K562 (cell line): Measurements from ENCODE around the gene AGO3. TPM values are rescaled to one million over a fixed set of nuclear protein-coding genes. Genes with fewer than 3 reads are reported as not detected.
A peak's percentile ranks its signal among the peaks of the same experiment; 100 is the strongest.

ENCODE experiments used
- ARID2 ChIP-seq: fragments of 450-650 bp; IDR thresholded peaks from 2 replicates; pipeline ENCODE4 v1.6.1; 2017; ENCODE audit warnings: antibody characterized with exemption, mild to moderate bottlenecking
- CBFB ChIP-seq: sonication (generic); formaldehyde crosslinking; IDR thresholded peaks from 2 replicates; pipeline ENCODE4 v1.4.0; 2020; ENCODE audit warnings: mild to moderate bottlenecking, missing genetic modification reagents
- GATAD2A ChIP-seq: fragments of 450-650 bp; IDR thresholded peaks from 2 replicates; pipeline ENCODE4 v1.6.1; 2017
- HNRNPLL ChIP-seq: fragments of 200-400 bp; formaldehyde crosslinking; IDR thresholded peaks from 2 replicates; pipeline ENCODE4 v1.6.1; 2017; ENCODE audit warnings: low read length, low read depth, mild to moderate bottlenecking; ENCODE audit not compliant: poor library complexity, severe bottlenecking
- KAT7 ChIP-seq: sonication (generic); formaldehyde crosslinking; IDR thresholded peaks from 2 replicates; pipeline ENCODE4 v1.8.0; 2022; ENCODE audit warnings: missing genetic modification reagents, mild to moderate bottlenecking, borderline replicate concordance
- POLR2H ChIP-seq: IDR thresholded peaks from 2 replicates; pipeline ENCODE4 v1.6.1; 2016; ENCODE audit warnings: missing genetic modification characterization, low read depth, mild to moderate bottlenecking, control low read depth, missing compliant biosample characterization, moderate library complexity
- TBL1XR1 ChIP-seq, 2 experiments: IDR thresholded peaks; 2 replicates each; pipeline ENCODE4 v1.6.1; 2012; ENCODE audit warnings: improper control_type of control experiment in 2 of 2, low read length in 2 of 2, mild to moderate bottlenecking in 1 of 2
- polyA plus RNA-seq, 8 experiments: library from polyadenylated mRNA; depleted of rRNA in 4 of 8; stranded (reverse) in 5 of 8; unstranded in 3 of 8; fragments of >200 nt; fragmentation: Nextera tagmentation in 2 of 8; fragmentation: Illumina TruSeq in 1 of 8; extraction: Ambion mirVana in 2 of 8; extraction: Trizol in 1 of 8; gene quantifications; 2 replicates each; pipeline versions ENCODE4 v1.2.1 to v1.2.3, GENCODE V29; 2011 to 2014; ENCODE audit warnings: inconsistent platforms in 1 of 8, missing spikeins in 1 of 8
- total RNA-seq, 7 experiments: library from RNA; depleted of rRNA in 6 of 7; stranded (reverse); fragments of >200 nt in 6 of 7; fragmentation: Illumina TruSeq in 2 of 7; extraction: Trizol in 2 of 7; gene quantifications; 2 replicates each; pipeline versions ENCODE4 v1.2.1 to v1.2.3, GENCODE V29; 2011 to 2021; ENCODE audit warnings: low replicate concordance in 1 of 7
- TF ChIP-seq, protein P1 (sequence below), 2 experiments: fragments of 450-650 bp; IDR thresholded peaks; 2 replicates each; pipeline ENCODE4 v1.6.1; 2018; ENCODE audit warnings: mild to moderate bottlenecking in 2 of 2, low read depth in 1 of 2; ENCODE audit not compliant: partially characterized antibody in 2 of 2
- TF ChIP-seq, protein P2 (sequence below): fragments of 200-800 bp; sonication (Bioruptor generic); IDR thresholded peaks from 2 replicates; pipeline ENCODE4 v1.6.1; 2017; ENCODE audit warnings: missing genetic modification characterization, missing compliant biosample characterization
- TF ChIP-seq, protein P3 (sequence below): sonication (generic); formaldehyde crosslinking; IDR thresholded peaks from 2 replicates; pipeline ENCODE4 v1.8.1; 2023; ENCODE audit warnings: mild to moderate bottlenecking, missing genetic modification reagents
- TF ChIP-seq, protein P4 (sequence below): IDR thresholded peaks from 2 replicates; pipeline ENCODE4 v1.6.1; 2012; ENCODE audit warnings: low read depth, low read length, improper control_type of control experiment, borderline replicate concordance
- TF ChIP-seq, protein P5 (sequence below), 2 experiments: fragments of 250-450 bp in 1 of 2; fragments of 450-650 bp in 1 of 2; sonication (Bioruptor Pico) in 1 of 2; IDR thresholded peaks; 2 replicates each; pipeline versions ENCODE4 v1.6.1 to v1.8.0; 2016 to 2021; ENCODE audit warnings: mild to moderate bottlenecking in 2 of 2, moderate library complexity in 2 of 2, missing compliant biosample characterization in 1 of 2, missing genetic modification characterization in 1 of 2

The AGO3 gene
- total and polyA plus RNA-seq, 9 of the 15 experiments (the other 6 are each of a cell fraction or from before 2014, with no cell fraction given), result 4.5 to 41.5 (median 22.7) TPM

DNA sequence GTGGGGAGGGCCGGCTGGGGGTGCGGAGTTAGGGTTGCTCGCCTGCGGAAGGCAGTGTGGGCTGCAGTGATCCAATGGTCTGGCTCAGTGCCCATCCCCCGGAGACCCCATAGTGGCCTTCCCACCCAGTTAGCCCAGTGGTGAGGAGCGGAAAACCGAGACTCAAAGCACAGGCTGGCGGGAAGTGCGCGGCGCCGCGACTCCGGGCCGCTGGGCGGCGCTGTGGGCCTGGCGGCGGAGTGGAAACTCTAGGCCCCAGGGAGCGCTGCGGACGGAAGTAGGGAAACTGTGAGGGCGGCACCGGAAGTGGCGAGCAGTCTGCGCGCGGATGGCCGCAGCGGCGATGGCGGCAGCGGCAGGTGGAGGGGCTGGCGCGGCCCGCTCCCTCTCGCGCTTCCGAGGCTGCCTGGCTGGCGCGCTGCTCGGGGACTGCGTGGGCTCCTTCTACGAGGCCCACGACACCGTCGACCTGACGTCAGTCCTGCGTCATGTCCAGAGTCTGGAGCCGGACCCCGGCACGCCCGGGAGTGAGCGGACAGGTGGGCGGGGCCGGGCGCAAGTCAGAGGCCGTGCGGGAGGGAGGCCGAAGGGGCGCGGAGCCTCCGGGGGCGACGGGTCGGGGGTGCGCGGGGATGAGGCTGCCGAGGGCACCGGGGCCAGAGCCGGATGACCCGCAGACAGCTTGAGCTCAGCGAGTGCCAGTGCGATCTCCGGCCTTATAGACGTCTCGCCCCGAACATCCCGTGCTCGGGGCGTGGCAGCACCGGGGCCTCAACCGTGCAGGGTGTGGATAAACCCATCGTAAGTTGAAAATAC lies 157.9 kb downstream of the AGO3 start, which contains the start of gene ADPRS (continued):
- TF ChIP-seq ARID2, result no peak
- TF ChIP-seq, protein P1, sequence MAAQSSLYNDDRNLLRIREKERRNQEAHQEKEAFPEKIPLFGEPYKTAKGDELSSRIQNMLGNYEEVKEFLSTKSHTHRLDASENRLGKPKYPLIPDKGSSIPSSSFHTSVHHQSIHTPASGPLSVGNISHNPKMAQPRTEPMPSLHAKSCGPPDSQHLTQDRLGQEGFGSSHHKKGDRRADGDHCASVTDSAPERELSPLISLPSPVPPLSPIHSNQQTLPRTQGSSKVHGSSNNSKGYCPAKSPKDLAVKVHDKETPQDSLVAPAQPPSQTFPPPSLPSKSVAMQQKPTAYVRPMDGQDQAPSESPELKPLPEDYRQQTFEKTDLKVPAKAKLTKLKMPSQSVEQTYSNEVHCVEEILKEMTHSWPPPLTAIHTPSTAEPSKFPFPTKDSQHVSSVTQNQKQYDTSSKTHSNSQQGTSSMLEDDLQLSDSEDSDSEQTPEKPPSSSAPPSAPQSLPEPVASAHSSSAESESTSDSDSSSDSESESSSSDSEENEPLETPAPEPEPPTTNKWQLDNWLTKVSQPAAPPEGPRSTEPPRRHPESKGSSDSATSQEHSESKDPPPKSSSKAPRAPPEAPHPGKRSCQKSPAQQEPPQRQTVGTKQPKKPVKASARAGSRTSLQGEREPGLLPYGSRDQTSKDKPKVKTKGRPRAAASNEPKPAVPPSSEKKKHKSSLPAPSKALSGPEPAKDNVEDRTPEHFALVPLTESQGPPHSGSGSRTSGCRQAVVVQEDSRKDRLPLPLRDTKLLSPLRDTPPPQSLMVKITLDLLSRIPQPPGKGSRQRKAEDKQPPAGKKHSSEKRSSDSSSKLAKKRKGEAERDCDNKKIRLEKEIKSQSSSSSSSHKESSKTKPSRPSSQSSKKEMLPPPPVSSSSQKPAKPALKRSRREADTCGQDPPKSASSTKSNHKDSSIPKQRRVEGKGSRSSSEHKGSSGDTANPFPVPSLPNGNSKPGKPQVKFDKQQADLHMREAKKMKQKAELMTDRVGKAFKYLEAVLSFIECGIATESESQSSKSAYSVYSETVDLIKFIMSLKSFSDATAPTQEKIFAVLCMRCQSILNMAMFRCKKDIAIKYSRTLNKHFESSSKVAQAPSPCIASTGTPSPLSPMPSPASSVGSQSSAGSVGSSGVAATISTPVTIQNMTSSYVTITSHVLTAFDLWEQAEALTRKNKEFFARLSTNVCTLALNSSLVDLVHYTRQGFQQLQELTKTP (IDR thresholded peaks at IDR 0.05; ENCODE audit: low read depth in 1 of 2, partially characterized antibody in 2 of 2), result no peak
- TF ChIP-seq GATAD2A, result no peak
- peak; percentile 85 for TF ChIP-seq KAT7 (CRISPR knock-in tag)
- TF ChIP-seq HNRNPLL, result peak; percentile 43
- TF ChIP-seq, protein P2, sequence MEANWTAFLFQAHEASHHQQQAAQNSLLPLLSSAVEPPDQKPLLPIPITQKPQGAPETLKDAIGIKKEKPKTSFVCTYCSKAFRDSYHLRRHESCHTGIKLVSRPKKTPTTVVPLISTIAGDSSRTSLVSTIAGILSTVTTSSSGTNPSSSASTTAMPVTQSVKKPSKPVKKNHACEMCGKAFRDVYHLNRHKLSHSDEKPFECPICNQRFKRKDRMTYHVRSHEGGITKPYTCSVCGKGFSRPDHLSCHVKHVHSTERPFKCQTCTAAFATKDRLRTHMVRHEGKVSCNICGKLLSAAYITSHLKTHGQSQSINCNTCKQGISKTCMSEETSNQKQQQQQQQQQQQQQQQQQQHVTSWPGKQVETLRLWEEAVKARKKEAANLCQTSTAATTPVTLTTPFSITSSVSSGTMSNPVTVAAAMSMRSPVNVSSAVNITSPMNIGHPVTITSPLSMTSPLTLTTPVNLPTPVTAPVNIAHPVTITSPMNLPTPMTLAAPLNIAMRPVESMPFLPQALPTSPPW (CRISPR knock-in tag), result peak; percentile 66
- TF ChIP-seq, protein P3, sequence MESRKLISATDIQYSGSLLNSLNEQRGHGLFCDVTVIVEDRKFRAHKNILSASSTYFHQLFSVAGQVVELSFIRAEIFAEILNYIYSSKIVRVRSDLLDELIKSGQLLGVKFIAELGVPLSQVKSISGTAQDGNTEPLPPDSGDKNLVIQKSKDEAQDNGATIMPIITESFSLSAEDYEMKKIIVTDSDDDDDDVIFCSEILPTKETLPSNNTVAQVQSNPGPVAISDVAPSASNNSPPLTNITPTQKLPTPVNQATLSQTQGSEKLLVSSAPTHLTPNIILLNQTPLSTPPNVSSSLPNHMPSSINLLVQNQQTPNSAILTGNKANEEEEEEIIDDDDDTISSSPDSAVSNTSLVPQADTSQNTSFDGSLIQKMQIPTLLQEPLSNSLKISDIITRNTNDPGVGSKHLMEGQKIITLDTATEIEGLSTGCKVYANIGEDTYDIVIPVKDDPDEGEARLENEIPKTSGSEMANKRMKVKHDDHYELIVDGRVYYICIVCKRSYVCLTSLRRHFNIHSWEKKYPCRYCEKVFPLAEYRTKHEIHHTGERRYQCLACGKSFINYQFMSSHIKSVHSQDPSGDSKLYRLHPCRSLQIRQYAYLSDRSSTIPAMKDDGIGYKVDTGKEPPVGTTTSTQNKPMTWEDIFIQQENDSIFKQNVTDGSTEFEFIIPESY (CRISPR knock-in tag), result peak; percentile 89; the same call in 1 of the 2 replicates
- TF ChIP-seq TBL1XR1 (IDR thresholded peaks at IDR 0.05; ENCODE audit: low read length in 2 of 2), result peak in 1 of 2 experiments; percentile 29; a peak in 1 of 4 replicates
- TF ChIP-seq CBFB (CRISPR knock-in tag), result 0 out of 2 replicates have a peak, but pooled peaks have one; percentile 87
- TF ChIP-seq, protein P4, sequence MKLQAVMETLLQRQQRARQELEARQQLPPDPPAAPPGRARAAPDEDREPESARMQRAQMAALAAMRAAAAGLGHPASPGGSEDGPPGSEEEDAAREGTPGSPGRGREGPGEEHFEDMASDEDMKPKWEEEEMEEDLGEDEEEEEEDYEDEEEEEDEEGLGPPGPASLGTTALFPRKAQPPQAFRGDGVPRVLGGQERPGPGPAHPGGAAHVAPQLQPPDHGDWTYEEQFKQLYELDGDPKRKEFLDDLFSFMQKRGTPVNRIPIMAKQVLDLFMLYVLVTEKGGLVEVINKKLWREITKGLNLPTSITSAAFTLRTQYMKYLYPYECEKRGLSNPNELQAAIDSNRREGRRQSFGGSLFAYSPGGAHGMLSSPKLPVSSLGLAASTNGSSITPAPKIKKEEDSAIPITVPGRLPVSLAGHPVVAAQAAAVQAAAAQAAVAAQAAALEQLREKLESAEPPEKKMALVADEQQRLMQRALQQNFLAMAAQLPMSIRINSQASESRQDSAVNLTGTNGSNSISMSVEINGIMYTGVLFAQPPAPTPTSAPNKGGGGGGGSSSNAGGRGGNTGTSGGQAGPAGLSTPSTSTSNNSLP, result 0 out of 2 replicates have a peak, but pooled peaks have one; percentile 27
- no peak for TF ChIP-seq POLR2H (tag)
- TF ChIP-seq, protein P5, sequence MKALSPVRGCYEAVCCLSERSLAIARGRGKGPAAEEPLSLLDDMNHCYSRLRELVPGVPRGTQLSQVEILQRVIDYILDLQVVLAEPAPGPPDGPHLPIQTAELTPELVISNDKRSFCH (CRISPR knock-in tag; IDR thresholded peaks at IDR 0.05), result no peak
- TF ChIP-seq, protein P5 (tag; IDR thresholded peaks at IDR 0.05), result peak; percentile 87
